NOMO-1 treated with DMSO at 0.1 percent for 48 hours (cell line): ENCODE data around the gene IGFBP2.

Experiments used
- DNase-seq: peaks from one replicate; lab custom pipeline; 2025; ENCODE audit not compliant: unreplicated experiment; lab: John Stamatoyannopoulos, UW

IGFBP2 gene

DNA sequence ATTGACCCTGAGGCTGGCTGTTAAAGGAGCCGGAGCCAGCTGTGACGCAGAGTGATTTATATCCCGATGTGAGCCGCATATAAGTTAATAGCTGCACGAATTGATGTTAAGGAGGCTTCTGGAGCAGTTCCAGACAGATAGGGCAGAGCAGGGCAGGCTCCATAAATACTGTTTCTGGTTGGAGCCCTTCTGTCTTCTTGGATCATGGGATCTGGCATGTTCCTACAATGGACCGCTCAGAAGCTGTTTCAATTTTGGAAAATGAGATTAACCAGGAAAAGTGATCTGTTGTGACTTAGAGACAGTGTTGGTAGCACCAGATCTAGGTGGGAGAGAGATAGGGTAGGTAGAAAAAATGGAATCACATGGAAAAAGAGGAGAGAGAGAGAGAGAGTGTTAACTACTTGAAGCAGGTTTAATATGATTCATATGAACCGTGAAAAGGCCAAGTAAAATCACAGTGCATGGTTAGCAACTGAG lies 66.9 kb downstream of the IGFBP2 start:
- no peak for DNase-seq

DNA sequence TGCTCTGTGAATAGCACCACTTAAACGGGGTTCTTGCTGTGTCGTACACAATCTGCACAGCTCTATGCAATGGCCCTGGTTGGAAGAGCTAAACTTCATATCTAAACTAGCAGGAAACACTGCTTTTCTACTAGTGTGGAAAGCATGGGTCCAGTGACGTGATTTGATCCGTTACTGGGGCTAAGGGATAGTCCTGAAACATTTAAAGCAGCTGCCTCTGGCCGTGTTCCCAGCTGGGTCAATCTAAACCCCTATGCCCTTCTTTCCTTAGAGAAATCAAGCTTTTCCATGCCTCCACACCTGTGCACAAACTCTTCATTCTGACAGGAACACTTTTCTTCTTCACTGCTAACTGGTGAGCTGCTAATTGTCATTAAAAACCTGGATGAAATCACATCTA lies 67.6 kb downstream of the IGFBP2 start:
- DNase-seq: no peak

DNA sequence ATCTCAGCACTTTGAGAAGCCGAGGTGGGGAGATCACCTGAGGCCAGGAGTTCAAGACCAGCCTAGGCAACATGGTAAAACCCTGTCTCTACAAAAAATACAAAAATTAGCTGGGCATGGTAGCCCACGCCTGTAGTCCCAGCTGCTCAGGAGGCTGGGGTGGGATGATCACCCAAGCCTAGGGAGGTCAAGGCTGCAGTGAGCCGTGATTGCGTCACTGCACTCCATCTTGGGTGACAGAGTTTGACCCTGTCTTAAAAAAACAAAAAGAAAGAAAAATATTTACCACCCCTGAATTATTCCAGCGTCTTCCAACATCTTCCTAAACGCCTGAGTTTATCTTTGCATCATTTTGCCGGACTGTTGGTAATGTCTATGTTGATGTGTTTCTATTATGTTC lies 68.3 kb downstream of the IGFBP2 start:
- no peak for DNase-seq

DNA sequence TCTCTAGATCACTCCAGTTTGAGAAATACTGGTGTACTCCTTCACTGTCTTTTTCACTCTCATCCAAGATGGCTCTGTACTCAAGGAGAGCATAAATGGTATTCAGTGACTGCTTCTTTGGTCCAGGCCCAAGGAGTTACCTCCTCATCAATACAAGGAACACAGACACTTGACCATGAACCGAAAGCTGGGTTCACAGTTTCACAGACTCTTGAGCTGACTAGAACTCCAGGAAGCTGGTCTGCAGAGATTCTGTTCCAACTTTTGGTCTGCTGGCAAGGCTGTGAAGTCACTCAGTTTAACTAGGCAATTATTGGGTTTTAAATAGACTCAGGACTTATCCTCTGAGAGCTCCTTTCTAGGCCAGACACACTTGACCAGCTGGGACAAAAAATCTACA lies 69.5 kb downstream of the IGFBP2 start:
- DNase-seq: no peak

DNA sequence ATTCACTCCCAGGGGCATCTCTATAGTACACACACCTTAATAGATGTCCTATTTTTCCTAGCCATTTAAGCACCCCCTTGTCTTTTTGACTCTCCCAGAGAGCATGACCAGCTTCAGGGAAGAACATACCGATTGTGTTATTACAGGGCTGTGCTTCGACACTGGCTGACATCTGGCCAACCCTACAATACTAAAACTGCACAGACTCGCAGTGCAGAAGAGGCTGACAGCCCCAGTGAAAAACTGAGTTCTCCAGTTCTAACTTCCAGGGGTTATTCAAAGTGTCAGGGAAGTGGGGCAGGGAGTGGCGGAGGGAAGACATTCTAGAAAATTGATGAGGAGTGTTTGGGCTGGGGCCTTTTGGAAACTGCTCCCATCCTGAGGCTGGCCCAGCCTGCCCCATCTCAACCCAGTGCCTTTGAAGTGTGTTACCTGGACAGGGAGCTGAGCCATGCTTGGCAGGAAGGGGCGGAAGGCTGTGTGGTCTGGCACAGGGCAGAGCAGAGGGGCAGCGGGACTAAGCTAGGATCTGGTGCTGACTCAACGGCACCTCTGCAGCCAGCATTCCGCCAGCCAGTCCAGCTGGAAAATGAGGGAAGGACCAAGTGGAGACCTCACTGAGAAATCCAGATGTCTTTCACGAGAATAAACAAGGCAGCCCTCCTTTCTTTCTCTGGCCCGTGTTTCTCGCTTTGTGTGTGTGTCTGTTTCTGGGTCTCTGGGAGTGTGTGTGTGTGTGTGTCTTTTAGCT lies 77.5 kb downstream of the IGFBP2 start:
- DNase-seq: no peak

DNA sequence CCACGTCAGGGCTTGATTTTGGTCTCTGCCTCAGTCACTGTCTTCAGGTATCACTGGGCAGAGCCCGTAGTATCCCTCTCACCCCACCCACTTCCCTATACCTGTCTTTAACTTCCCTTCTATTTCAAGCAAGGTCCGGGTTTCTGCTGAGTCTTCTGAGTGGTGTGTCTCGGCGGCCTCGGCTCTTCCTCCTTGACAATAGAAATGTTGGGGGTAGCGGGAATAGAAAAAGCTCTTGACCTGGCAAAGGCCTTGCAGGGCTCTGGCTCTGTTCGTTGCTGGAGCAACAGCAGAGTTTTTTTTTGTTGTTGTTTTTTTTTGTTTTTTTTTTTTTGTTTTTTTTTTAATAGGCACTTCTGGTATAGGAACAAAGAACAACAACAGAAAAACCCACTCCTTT lies 78.1 kb downstream of the IGFBP2 start:
- DNase-seq: no peak

- DNase-seq: no peak
Observed at GRCh38 chr2:216713691-216714336, 80.6 kb downstream of the IGFBP2 start.
